Mammary epithelial cell (primary cell): Measurements from ENCODE around the gene PAPSS2.

Source experiments
- CTCF ChIP-seq, 2 donors: IDR thresholded peaks in 1 of 2; conservative IDR thresholded peaks in 1 of 2; 2 replicates each; pipeline ENCODE4 v1.5.1; 2011 to 2012; ENCODE audit warnings: inconsistent platforms in 2 of 2, low read length in 2 of 2, mild to moderate bottlenecking in 2 of 2, control low read depth in 1 of 2, low read depth in 1 of 2; ENCODE audit not compliant: insufficient read depth in 1 of 2; ENCODE audit errors: extremely low read depth in 1 of 2
- EZH2 ChIP-seq: IDR thresholded peaks from 2 replicates; pipeline ENCODE4 v1.6.1; 2012; ENCODE audit warnings: low read length, inconsistent platforms, borderline replicate concordance

GRCh38 chr10:87639493-87639892, 20.2 kb upstream of the PAPSS2 start:
- no peak for TF ChIP-seq CTCF (conservative IDR thresholded peaks at IDR 0.05 in 1 of 2, IDR thresholded peaks at IDR 0.05 in 1 of 2; ENCODE audit: extremely low read depth in 1 of 2, insufficient read depth in 1 of 2, low read depth in 1 of 2, low read length in 2 of 2)
- no peak for TF ChIP-seq EZH2
